Osteoblast (primary cell): Measurements from ENCODE around the gene PTPRN2. TPM values are rescaled to one million over a fixed set of nuclear protein-coding genes. Genes with fewer than 3 reads are reported as not detected.

Source experiments
- DNase-seq: peaks from one replicate; pipeline ENCODE4 v3.0.0; 2011; ENCODE audit warnings: low spot score, mixed read lengths; ENCODE audit not compliant: insufficient read length; ENCODE audit errors: missing footprints
- H2AFZ ChIP-seq: 2 replicates; pipeline ENCODE4 v1.6.0; 2011; ENCODE audit warnings: mild to moderate bottlenecking, low read length
- H3K27ac ChIP-seq: 2 replicates; pipeline ENCODE4 v1.5.1; 2011; ENCODE audit warnings: mild to moderate bottlenecking, low read depth, low read length, moderate library complexity
- H3K27me3 ChIP-seq: 2 replicates; pipeline ENCODE4 v1.6.0; 2012; ENCODE audit warnings: mild to moderate bottlenecking, control low read depth, inconsistent platforms, low read length, moderate library complexity; ENCODE audit not compliant: insufficient read depth
- H3K36me3 ChIP-seq: 2 replicates; pipeline ENCODE4 v1.5.1; 2011; ENCODE audit warnings: mild to moderate bottlenecking, low read length, control low read depth, moderate library complexity; ENCODE audit not compliant: insufficient read depth
- H3K4me1 ChIP-seq: 2 replicates; pipeline ENCODE4 v1.5.1; 2011; ENCODE audit warnings: mild to moderate bottlenecking, low read length, control low read depth, moderate library complexity; ENCODE audit not compliant: insufficient read depth
- H3K4me2 ChIP-seq: 2 replicates; pipeline ENCODE4 v1.6.0; 2011; ENCODE audit warnings: mild to moderate bottlenecking, low read length; ENCODE audit not compliant: insufficient read depth
- H3K4me3 ChIP-seq: fragments of 200-600 bp; sonication (generic); 3 replicates; pipeline ENCODE4 v1.5.1; 2012; ENCODE audit warnings: mild to moderate bottlenecking, low read length, inconsistent platforms; ENCODE audit not compliant: insufficient read depth
- H3K79me2 ChIP-seq: 2 replicates; pipeline ENCODE4 v1.6.0; 2012; ENCODE audit warnings: mild to moderate bottlenecking, low read length, control low read depth, inconsistent platforms; ENCODE audit not compliant: insufficient read depth
- H3K9me3 ChIP-seq: 2 replicates; pipeline ENCODE4 v1.5.1; 2011; ENCODE audit warnings: low read depth, low read length, control low read depth
- H4K20me1 ChIP-seq: 2 replicates; pipeline ENCODE4 v1.6.0; 2012; ENCODE audit warnings: mild to moderate bottlenecking, low read length, control low read depth; ENCODE audit not compliant: insufficient read depth
- CTCF ChIP-seq: IDR thresholded peaks from 2 replicates; pipeline ENCODE4 v1.5.1; 2011; ENCODE audit warnings: mild to moderate bottlenecking, low read depth, low read length, moderate library complexity; ENCODE audit errors: extremely low read depth
- total RNA-seq: library from RNA; depleted of rRNA; stranded (reverse); fragments of >200 nt; gene quantifications from 2 replicates; pipeline ENCODE4 v1.2.3, GENCODE V29; 2012

PTPRN2 gene
- total RNA-seq, 1 donor: 0.36 TPM

GRCh38 chr7:158405324-158405723 is 182.3 kb downstream of the PTPRN2 start:
- DNase-seq: no peak
- H3K27ac ChIP-seq: no peak overlapping the region
- no peak overlapping the region for H3K4me2 ChIP-seq
- H3K27me3 ChIP-seq: no peaks in the 10 kb centered on the region
- H3K79me2 ChIP-seq: no peaks in the 10 kb centered on the region
- H3K36me3 ChIP-seq: no peaks in the 10 kb centered on the region
- no peaks in the 10 kb centered on the region for H3K9me3 ChIP-seq
- TF ChIP-seq CTCF: no peak
- no peak overlapping the region for H3K4me3 ChIP-seq
- no peaks in the 10 kb centered on the region for H3K4me1 ChIP-seq
- no peaks in the 10 kb centered on the region for H4K20me1 ChIP-seq
- H2AFZ ChIP-seq: no peak overlapping the region

GRCh38 chr7:158404031-158404761 is 183.4 kb downstream of the PTPRN2 start:
- no peak overlapping the region for H3K4me2 ChIP-seq
- H3K27ac ChIP-seq: no peak overlapping the region
- no peak overlapping the region for H3K4me3 ChIP-seq
- H3K4me1 ChIP-seq: no peaks in the 10 kb centered on the region
- H3K79me2 ChIP-seq: no peaks in the 10 kb centered on the region
- no peak for TF ChIP-seq CTCF
- H2AFZ ChIP-seq: no peak overlapping the region
- no peaks in the 10 kb centered on the region for H3K36me3 ChIP-seq
- H3K27me3 ChIP-seq: no peaks in the 10 kb centered on the region
- DNase-seq: no peak
- H4K20me1 ChIP-seq: no peaks in the 10 kb centered on the region
- no peaks in the 10 kb centered on the region for H3K9me3 ChIP-seq

GRCh38 chr7:158403013-158403821 is 184.4 kb downstream of the PTPRN2 start:
- Histone ChIP-seq H3K79me2 (no peaks in the 10 kb centered on the region), H3K9me3 (no peaks in the 10 kb centered on the region), H3K27me3 (no peaks in the 10 kb centered on the region), H3K36me3 (no peaks in the 10 kb centered on the region), H3K27ac (no peak overlapping the region), H4K20me1 (no peaks in the 10 kb centered on the region), H3K4me2 (no peak overlapping the region), H2AFZ (no peak overlapping the region), H3K4me3 (no peak overlapping the region), H3K4me1 (no peaks in the 10 kb centered on the region)
- no peak for DNase-seq
- no peak for TF ChIP-seq CTCF

GRCh38 chr7:158402471-158402870 is 185.2 kb downstream of the PTPRN2 start:
- DNase-seq: no peak
- H3K9me3 ChIP-seq: no peaks in the 10 kb centered on the region
- H3K79me2 ChIP-seq: no peaks in the 10 kb centered on the region
- H3K27me3 ChIP-seq: no peaks in the 10 kb centered on the region
- H3K36me3 ChIP-seq: no peaks in the 10 kb centered on the region
- H3K27ac ChIP-seq: no peak overlapping the region
- H3K4me3 ChIP-seq: no peak overlapping the region
- H3K4me1 ChIP-seq: no peaks in the 10 kb centered on the region
- no peak overlapping the region for H3K4me2 ChIP-seq
- H4K20me1 ChIP-seq: no peaks in the 10 kb centered on the region
- TF ChIP-seq CTCF: no peak
- no peak overlapping the region for H2AFZ ChIP-seq
